HAP-1 (cell line): ENCODE data around the gene KLHDC7B.
"Not testable (repeated sequence)": the region's sequence is repeated elsewhere in the genome, so short reads cannot be mapped to it uniquely, and the experiment has no call there.

Experiments
- DNase-seq, 2 experiments: peaks; one replicate each; pipeline ENCODE4 v3.0.0-alpha.2; 2016 to 2020; ENCODE audit warnings: low spot score in 2 of 2
- H3K27me3 ChIP-seq: fragments of 250-450 bp; sonication (Bioruptor Pico); 2 replicates; pipeline ENCODE4 v1.5.1; 2020; ENCODE audit warnings: low read depth, mild to moderate bottlenecking, moderate library complexity
- H3K36me3 ChIP-seq: fragments of 250-450 bp; sonication (Bioruptor Pico); replicated peaks from 2 replicates; pipeline ENCODE4 v1.5.1; 2020; ENCODE audit warnings: mild to moderate bottlenecking
- H3K4me1 ChIP-seq: fragments of 250-450 bp; sonication (Bioruptor Pico); 2 replicates; pipeline ENCODE4 v1.5.1; 2020; ENCODE audit warnings: mild to moderate bottlenecking
- H3K4me3 ChIP-seq: fragments of 250-450 bp; sonication (Bioruptor Pico); 2 replicates; pipeline ENCODE4 v1.5.1; 2020; ENCODE audit warnings: mild to moderate bottlenecking, moderate library complexity
- H3K9me3 ChIP-seq: fragments of 250-450 bp; sonication (Bioruptor Pico); 2 replicates; pipeline ENCODE4 v1.5.1; 2020; ENCODE audit warnings: mild to moderate bottlenecking, moderate library complexity
- in situ Hi-C: fragments of 300-500 bp; cut with MboI; formaldehyde crosslinking; loops from 3 replicates; pipeline ENCODE4 v1.14.3; 2020; ENCODE audit warnings: low sequenced_read_pairs, inconsistent platforms, mixed read lengths

KLHDC7B gene

GRCh38 chr22:50529416-50529896 is 16.2 kb upstream of the KLHDC7B start:
- in situ Hi-C loops = no loop called here
- peaks cover 5% of the 10 kb centered on the region; the same call in 1 of the 2 replicates for H3K36me3 ChIP-seq
- no peaks in the 10 kb centered on the region for H3K9me3 ChIP-seq
- no peak overlapping the region for H3K4me3 ChIP-seq
- H3K27me3 ChIP-seq = no peaks in the 10 kb centered on the region
- peaks cover 17% of the 10 kb centered on the region for H3K4me1 ChIP-seq
- no peak for DNase-seq

- peaks cover 3% of the 10 kb centered on the region; the same call in 1 of the 2 replicates for H3K36me3 ChIP-seq
- peaks cover 17% of the 10 kb centered on the region for H3K4me1 ChIP-seq
- no peaks in the 10 kb centered on the region for H3K27me3 ChIP-seq
- DNase-seq = peak; percentile 34 to 81
- H3K4me3 ChIP-seq = peak within 1 kb of the TSS; percentile 48
- in situ Hi-C loops = no loop called here
- no peaks in the 10 kb centered on the region for H3K9me3 ChIP-seq
Measured at GRCh38 chr22:50529897-50530579, 15.7 kb upstream of the KLHDC7B start, which contains the start of gene TYMP. Gene TYMP, minus strand, starts transcription at chr22:50530012. Its CDS starts 303 bp downstream, at chr22:50529709.

- DNase-seq = no peak
- Histone ChIP-seq H3K27me3 (no peaks in the 10 kb centered on the region), H3K4me1 (peaks cover 17% of the 10 kb centered on the region), H3K4me3 (peak overlapping the region; percentile 48), H3K36me3 (no peaks in the 10 kb centered on the region), H3K9me3 (no peaks in the 10 kb centered on the region)
- in situ Hi-C loops = no loop called here
Measured at GRCh38 chr22:50530580-50530876, 15.2 kb upstream of the KLHDC7B start.

GRCh38 chr22:50530877-50531545 is 14.7 kb upstream of the KLHDC7B start:
- peak overlapping the region; percentile 48 for H3K4me3 ChIP-seq
- peak; percentile 81 to 91 for DNase-seq
- H3K36me3 ChIP-seq = no peaks in the 10 kb centered on the region
- H3K9me3 ChIP-seq = no peaks in the 10 kb centered on the region
- H3K4me1 ChIP-seq = peaks cover 17% of the 10 kb centered on the region
- no peaks in the 10 kb centered on the region for H3K27me3 ChIP-seq
- in situ Hi-C loops = no loop called here

- no peak for DNase-seq
- H3K27me3 ChIP-seq = no peaks in the 10 kb centered on the region
- peaks cover 17% of the 10 kb centered on the region for H3K4me1 ChIP-seq
- H3K9me3 ChIP-seq = no peaks in the 10 kb centered on the region
- in situ Hi-C loops = no loop called here
- H3K36me3 ChIP-seq = no peaks in the 10 kb centered on the region
- peak overlapping the region; percentile 48 for H3K4me3 ChIP-seq
Measured at GRCh38 chr22:50531546-50531961, 14.1 kb upstream of the KLHDC7B start.

- Histone ChIP-seq H3K36me3 (no peaks in the 10 kb centered on the region), H3K4me3 (no peak overlapping the region), H3K27me3 (no peaks in the 10 kb centered on the region), H3K9me3 (no peaks in the 10 kb centered on the region), H3K4me1 (peaks cover 11% of the 10 kb centered on the region)
- in situ Hi-C loops = no loop called here
- DNase-seq = peak in 1 of 2 experiments; percentile 38
Measured at GRCh38 chr22:50531962-50532674, 13.6 kb upstream of the KLHDC7B start.

- DNase-seq = no peak
- Histone ChIP-seq H3K4me1 (peaks cover 9% of the 10 kb centered on the region), H3K9me3 (no peaks in the 10 kb centered on the region), H3K4me3 (no peak overlapping the region), H3K36me3 (no peaks in the 10 kb centered on the region), H3K27me3 (no peaks in the 10 kb centered on the region)
- in situ Hi-C loops = no loop called here
Measured at GRCh38 chr22:50532824-50533796, 12.6 kb upstream of the KLHDC7B start.

- H3K9me3 ChIP-seq, in situ Hi-C loops, H3K27me3 ChIP-seq, H3K36me3 ChIP-seq, H3K4me3 ChIP-seq, DNase-seq, H3K4me1 ChIP-seq: not testable (repeated sequence)
Measured at GRCh38 chr22:50533856-50534711, 11.6 kb upstream of the KLHDC7B start.

- in situ Hi-C loops = no loop called here
- H3K4me1 ChIP-seq = peaks cover 9% of the 10 kb centered on the region
- H3K9me3 ChIP-seq = no peaks in the 10 kb centered on the region
- H3K27me3 ChIP-seq = no peaks in the 10 kb centered on the region
- DNase-seq = no peak
- H3K36me3 ChIP-seq = no peaks in the 10 kb centered on the region
- no peak overlapping the region for H3K4me3 ChIP-seq
Measured at GRCh38 chr22:50535113-50535512, 10.6 kb upstream of the KLHDC7B start.

GRCh38 chr22:50536226-50536625 is 9.5 kb upstream of the KLHDC7B start:
- DNase-seq = no peak
- Histone ChIP-seq H3K4me3 (no peak overlapping the region), H3K36me3 (no peaks in the 10 kb centered on the region), H3K9me3 (no peaks in the 10 kb centered on the region), H3K4me1 (peaks cover 2% of the 10 kb centered on the region), H3K27me3 (no peaks in the 10 kb centered on the region)
- in situ Hi-C loops = no loop called here

- H3K4me3 ChIP-seq = no peak overlapping the region
- in situ Hi-C loops = no loop called here
- no peaks in the 10 kb centered on the region for H3K27me3 ChIP-seq
- no peaks in the 10 kb centered on the region for H3K9me3 ChIP-seq
- DNase-seq = no peak
- H3K4me1 ChIP-seq = no peaks in the 10 kb centered on the region
- H3K36me3 ChIP-seq = no peaks in the 10 kb centered on the region
Measured at GRCh38 chr22:50537765-50538164, 7.9 kb upstream of the KLHDC7B start.

- Histone ChIP-seq H3K4me1 (peaks cover 6% of the 10 kb centered on the region; the same call in 1 of the 2 replicates), H3K27me3 (no peaks in the 10 kb centered on the region), H3K4me3 (no peak overlapping the region), H3K36me3 (no peaks in the 10 kb centered on the region), H3K9me3 (no peaks in the 10 kb centered on the region)
- no peak for DNase-seq
- in situ Hi-C loops = no loop called here
Measured at GRCh38 chr22:50540381-50540780, 5.3 kb upstream of the KLHDC7B start.
